ENCODE data around the gene TNN.

The TNN gene

DNA sequence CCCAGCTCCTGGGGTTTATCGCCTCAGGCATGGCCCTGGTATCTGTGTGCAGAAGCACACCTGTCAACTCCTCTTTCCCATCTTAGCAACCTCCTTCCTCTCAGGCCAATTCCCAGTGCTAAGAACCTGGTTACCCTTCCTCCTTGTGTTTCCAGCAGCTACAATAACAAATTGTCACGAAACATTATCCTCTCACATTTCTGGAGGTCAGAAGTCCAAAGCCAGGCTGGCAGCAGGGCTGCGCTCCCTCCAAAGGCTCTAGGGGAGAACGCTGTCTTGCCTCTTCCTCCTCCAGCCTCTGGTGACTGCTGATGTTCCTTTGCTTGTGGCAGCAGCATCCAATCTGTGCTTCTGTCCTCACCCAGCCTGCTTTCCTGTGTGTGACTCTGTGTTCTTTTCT lies 33.7 kb upstream of the TNN start:
- Histone ChIP-seq H3K27ac (no peak overlapping the region), H3K36me3 (no peaks in the 10 kb centered on the region), H3K9me3 (no peaks in the 10 kb centered on the region), H3K4me3 (ENCODE audit: low read depth in 1 of 2, low read length in 1 of 2) (no peak overlapping the region), H3K4me1 (ENCODE audit: control insufficient read depth in 1 of 2, insufficient read depth in 1 of 2, low read depth in 1 of 2, low read length in 1 of 2) (peaks cover 6% of the 10 kb centered on the region in 2 experiments), H3K27me3 (no peaks in the 10 kb centered on the region)
- no peak for TF ChIP-seq CTCF (IDR thresholded peaks at IDR 0.05)

DNA sequence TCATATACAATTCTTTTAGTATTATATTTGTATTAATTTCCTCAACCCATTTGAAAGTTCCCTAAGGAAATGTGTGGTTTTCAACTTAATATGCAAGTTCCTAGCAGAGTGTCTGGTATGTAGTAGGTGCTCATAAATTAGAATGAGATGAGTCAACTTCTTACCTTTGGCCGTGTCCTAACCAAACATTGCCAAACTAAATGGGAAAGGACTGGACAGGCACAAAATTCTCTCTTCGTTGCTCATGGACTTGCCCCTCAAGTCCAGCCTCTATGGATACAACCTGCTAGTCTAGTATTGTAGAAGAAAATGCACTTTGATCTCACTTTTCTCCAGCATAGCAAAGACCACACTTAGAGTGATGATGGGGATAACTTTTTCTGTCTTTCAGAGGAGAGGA lies 32.9 kb upstream of the TNN start:
- Histone ChIP-seq H3K36me3 (no peaks in the 10 kb centered on the region), H3K27ac (no peak overlapping the region), H3K4me3 (ENCODE audit: low read depth in 1 of 2, low read length in 1 of 2) (no peak overlapping the region), H3K27me3 (no peaks in the 10 kb centered on the region), H3K9me3 (no peaks in the 10 kb centered on the region), H3K4me1 (ENCODE audit: control insufficient read depth in 1 of 2, insufficient read depth in 1 of 2, low read depth in 1 of 2, low read length in 1 of 2) (peaks cover under 1 to 2% of the 10 kb centered on the region in 2 experiments)
- no peak for TF ChIP-seq CTCF (IDR thresholded peaks at IDR 0.05)

DNA sequence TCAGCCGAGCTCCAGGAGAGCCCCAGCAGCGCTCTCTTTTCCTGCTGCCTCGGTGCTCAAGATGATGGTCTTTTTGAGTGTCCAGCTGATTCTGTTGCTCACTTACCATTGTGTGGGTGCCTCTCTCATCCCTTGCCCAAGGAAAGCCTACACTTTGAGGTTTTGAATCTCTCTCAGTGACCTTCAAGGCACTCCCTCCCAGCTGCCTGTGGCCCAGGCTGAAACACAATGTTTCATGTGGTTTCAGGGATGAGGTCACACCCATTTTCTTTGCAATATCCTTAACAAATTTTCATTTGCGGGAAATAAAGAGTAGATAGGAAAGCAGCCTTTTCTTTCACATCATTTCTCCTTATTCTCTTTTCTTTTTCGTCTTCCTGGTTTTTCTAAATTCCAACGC lies 31.8 kb upstream of the TNN start:
- no peaks in the 10 kb centered on the region for H3K36me3 ChIP-seq
- no peak overlapping the region for H3K27ac ChIP-seq
- TF ChIP-seq CTCF (IDR thresholded peaks at IDR 0.05), result no peak

GRCh38 chr1:175036476-175036875 lies 31.2 kb upstream of the TNN start:
- TF ChIP-seq CTCF (IDR thresholded peaks at IDR 0.05), result no peak
- no peak overlapping the region for H3K27ac ChIP-seq

More for the DNA sequence above, 31.8 kb upstream of the TNN start:
- H3K27me3 ChIP-seq, result no peaks in the 10 kb centered on the region
- no peaks in the 10 kb centered on the region for H3K9me3 ChIP-seq
- no peaks in the 10 kb centered on the region for H3K4me1 ChIP-seq (ENCODE audit: control insufficient read depth in 1 of 2, insufficient read depth in 1 of 2, low read depth in 1 of 2, low read length in 1 of 2)
- H3K4me3 ChIP-seq (ENCODE audit: low read depth in 1 of 2, low read length in 1 of 2), result no peak overlapping the region

GRCh38 chr1:175037416-175037815 lies 30.2 kb upstream of the TNN start:
- Histone ChIP-seq H3K36me3 (no peaks in the 10 kb centered on the region), H3K27me3 (no peaks in the 10 kb centered on the region), H3K9me3 (no peaks in the 10 kb centered on the region), H3K4me3 (ENCODE audit: low read depth in 1 of 2, low read length in 1 of 2) (no peak overlapping the region), H3K4me1 (ENCODE audit: control insufficient read depth in 1 of 2, insufficient read depth in 1 of 2, low read depth in 1 of 2, low read length in 1 of 2) (no peaks in the 10 kb centered on the region), H3K27ac (no peak overlapping the region)
- no peak for TF ChIP-seq CTCF (IDR thresholded peaks at IDR 0.05)

More at GRCh38 chr1:175036476-175036875, 31.2 kb upstream of the TNN start:
- no peak overlapping the region for H3K4me3 ChIP-seq (ENCODE audit: low read depth in 1 of 2, low read length in 1 of 2)
- H3K36me3 ChIP-seq, result no peaks in the 10 kb centered on the region
- H3K27me3 ChIP-seq, result no peaks in the 10 kb centered on the region
- H3K4me1 ChIP-seq (ENCODE audit: control insufficient read depth in 1 of 2, insufficient read depth in 1 of 2, low read depth in 1 of 2, low read length in 1 of 2), result no peaks in the 10 kb centered on the region
- H3K9me3 ChIP-seq, result no peaks in the 10 kb centered on the region

DNA sequence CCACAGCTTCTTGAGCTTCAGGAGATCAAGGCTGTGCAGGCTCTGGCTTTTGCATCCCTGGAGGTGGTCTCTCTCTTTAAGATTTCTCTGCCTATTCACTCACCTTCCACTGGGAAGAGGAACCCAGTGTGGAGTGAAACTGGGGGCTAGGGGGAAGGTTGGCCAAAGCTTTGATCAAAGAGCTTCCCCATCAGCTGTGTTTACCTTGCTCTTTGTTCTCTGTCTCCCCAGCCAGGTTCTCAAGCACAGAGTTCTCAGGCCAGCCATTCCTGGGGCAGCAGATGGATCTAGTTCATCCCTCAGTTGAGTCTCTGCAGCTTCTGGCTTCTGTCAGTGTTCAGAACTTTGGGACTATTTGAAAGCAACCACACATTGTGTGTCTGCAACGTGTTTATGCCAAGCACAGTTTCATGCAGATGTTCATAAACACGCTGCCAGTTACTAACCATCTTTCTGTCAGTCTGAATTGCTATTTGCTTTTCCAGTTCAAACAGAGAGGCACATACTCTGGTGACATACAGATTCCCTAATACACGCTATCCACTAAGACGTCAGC lies 27.2 kb upstream of the TNN start:
- no peak overlapping the region for H3K27ac ChIP-seq
- H3K9me3 ChIP-seq, result no peaks in the 10 kb centered on the region
- no peak for TF ChIP-seq CTCF (IDR thresholded peaks at IDR 0.05)
- H3K27me3 ChIP-seq, result no peaks in the 10 kb centered on the region
- H3K4me1 ChIP-seq (ENCODE audit: control insufficient read depth in 1 of 2, insufficient read depth in 1 of 2, low read depth in 1 of 2, low read length in 1 of 2), result no peaks in the 10 kb centered on the region
- no peak overlapping the region for H3K4me3 ChIP-seq (ENCODE audit: low read depth in 1 of 2, low read length in 1 of 2)
- no peaks in the 10 kb centered on the region for H3K36me3 ChIP-seq
